PFSK-1 (cell line): ENCODE measurements around the gene KLK3.

Experiments used
- FOXP2 ChIP-seq: optimal IDR thresholded peaks from 2 replicates; pipeline ENCODE3; 2011; ENCODE audit warnings: borderline replicate concordance, control low read depth, inconsistent platforms; ENCODE audit not compliant: insufficient read depth; ENCODE audit errors: extremely low read length, extremely low read depth
- POLR2AphosphoS5 ChIP-seq: IDR thresholded peaks from 2 replicates; pipeline ENCODE4 v1.6.1; 2012; ENCODE audit warnings: low read depth, mild to moderate bottlenecking, control low read depth, low read length, moderate library complexity
- REST ChIP-seq, 2 experiments: IDR thresholded peaks; 2 replicates each; pipeline versions ENCODE4 v1.6.1 to v1.8.0; 2011 to 2012; ENCODE audit warnings: low read depth in 2 of 2, low read length in 2 of 2, control low read depth in 1 of 2, inconsistent platforms in 1 of 2, mild to moderate bottlenecking in 1 of 2, moderate library complexity in 1 of 2; ENCODE audit not compliant: insufficient read depth in 1 of 2
- SIN3A ChIP-seq: IDR thresholded peaks from 2 replicates; pipeline ENCODE4 v1.6.1; 2012; ENCODE audit warnings: mild to moderate bottlenecking, low read length, moderate library complexity, borderline replicate concordance; ENCODE audit not compliant: insufficient read depth
- TAF1 ChIP-seq: IDR thresholded peaks from 2 replicates; pipeline ENCODE4 v1.6.1; 2012; ENCODE audit warnings: low read length, control low read depth, borderline replicate concordance; ENCODE audit not compliant: insufficient read depth

Gene KLK3

GRCh38 chr19:50891253-50891625, 36.5 kb downstream of the KLK3 start:
- TF ChIP-seq POLR2AphosphoS5: no peak
- TF ChIP-seq REST (IDR thresholded peaks at IDR 0.05; ENCODE audit: insufficient read depth in 1 of 2, low read depth in 2 of 2, low read length in 2 of 2): no peak
- TF ChIP-seq FOXP2: no peak
- TF ChIP-seq TAF1: no peak
- TF ChIP-seq SIN3A: no peak

GRCh38 chr19:50893047-50893736, 38.5 kb downstream of the KLK3 start:
- TF ChIP-seq FOXP2 (no peak), TAF1 (no peak), SIN3A (no peak), REST (IDR thresholded peaks at IDR 0.05; ENCODE audit: insufficient read depth in 1 of 2, low read depth in 2 of 2, low read length in 2 of 2) (no peak), POLR2AphosphoS5 (no peak)

GRCh38 chr19:50894478-50895356, 40.0 kb downstream of the KLK3 start:
- TF ChIP-seq SIN3A (no peak), FOXP2 (no peak), POLR2AphosphoS5 (no peak), TAF1 (no peak), REST (IDR thresholded peaks at IDR 0.05; ENCODE audit: insufficient read depth in 1 of 2, low read depth in 2 of 2, low read length in 2 of 2) (no peak)

GRCh38 chr19:50896591-50897190, 42.0 kb downstream of the KLK3 start:
- TF ChIP-seq TAF1 (no peak), POLR2AphosphoS5 (no peak), SIN3A (no peak), FOXP2 (no peak), REST (IDR thresholded peaks at IDR 0.05; ENCODE audit: insufficient read depth in 1 of 2, low read depth in 2 of 2, low read length in 2 of 2) (no peak)

- TF ChIP-seq SIN3A: no peak
- no peak for TF ChIP-seq POLR2AphosphoS5
- no peak for TF ChIP-seq FOXP2
- TF ChIP-seq REST (IDR thresholded peaks at IDR 0.05; ENCODE audit: insufficient read depth in 1 of 2, low read depth in 2 of 2, low read length in 2 of 2): no peak
- TF ChIP-seq TAF1: no peak
These were observed 42.5 kb downstream of the KLK3 start for GRCh38 chr19:50897191-50897607.
